Fibroblast of lung (primary cell): ENCODE results near the gene TMEM120A.

Experiments used
- EZH2 ChIP-seq: IDR thresholded peaks from 2 replicates; pipeline ENCODE4 v1.5.1; 2012; ENCODE audit warnings: low read length, control low read depth, mild to moderate bottlenecking; ENCODE audit errors: missing control alignments
- TF ChIP-seq, protein P1 (sequence below), 2 donors: IDR thresholded peaks in 1 of 2; conservative IDR thresholded peaks in 1 of 2; 1 replicate in 1 of 2; 2 replicates in 1 of 2; pipeline ENCODE4 v1.5.1; 2011 to 2012; ENCODE audit warnings: low read length in 2 of 2, control low read depth in 1 of 2, inconsistent platforms in 1 of 2, low read depth in 1 of 2, mild to moderate bottlenecking in 1 of 2

DNA sequence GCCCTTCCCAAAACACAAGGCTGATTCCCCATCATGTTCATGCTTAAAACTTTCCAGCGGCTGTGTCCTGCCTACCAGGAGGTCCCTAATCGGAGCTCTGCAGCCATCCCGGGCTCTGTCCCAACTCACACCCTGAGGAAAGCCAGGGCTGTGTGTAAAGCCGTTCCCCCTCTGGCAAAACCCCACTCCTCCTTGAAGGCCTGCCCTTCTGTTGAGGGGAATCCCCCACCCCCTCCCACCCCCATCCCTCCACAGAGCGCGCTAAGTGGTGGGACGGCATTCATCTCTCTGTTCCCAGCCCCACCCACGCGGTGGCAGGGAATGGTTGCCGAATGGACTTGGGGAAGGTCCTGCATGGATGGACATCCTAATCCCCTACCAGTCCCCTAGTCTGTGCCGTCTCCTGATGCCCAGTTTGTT lies 667 bp upstream of the TMEM120A start:
- TF ChIP-seq, protein P1, sequence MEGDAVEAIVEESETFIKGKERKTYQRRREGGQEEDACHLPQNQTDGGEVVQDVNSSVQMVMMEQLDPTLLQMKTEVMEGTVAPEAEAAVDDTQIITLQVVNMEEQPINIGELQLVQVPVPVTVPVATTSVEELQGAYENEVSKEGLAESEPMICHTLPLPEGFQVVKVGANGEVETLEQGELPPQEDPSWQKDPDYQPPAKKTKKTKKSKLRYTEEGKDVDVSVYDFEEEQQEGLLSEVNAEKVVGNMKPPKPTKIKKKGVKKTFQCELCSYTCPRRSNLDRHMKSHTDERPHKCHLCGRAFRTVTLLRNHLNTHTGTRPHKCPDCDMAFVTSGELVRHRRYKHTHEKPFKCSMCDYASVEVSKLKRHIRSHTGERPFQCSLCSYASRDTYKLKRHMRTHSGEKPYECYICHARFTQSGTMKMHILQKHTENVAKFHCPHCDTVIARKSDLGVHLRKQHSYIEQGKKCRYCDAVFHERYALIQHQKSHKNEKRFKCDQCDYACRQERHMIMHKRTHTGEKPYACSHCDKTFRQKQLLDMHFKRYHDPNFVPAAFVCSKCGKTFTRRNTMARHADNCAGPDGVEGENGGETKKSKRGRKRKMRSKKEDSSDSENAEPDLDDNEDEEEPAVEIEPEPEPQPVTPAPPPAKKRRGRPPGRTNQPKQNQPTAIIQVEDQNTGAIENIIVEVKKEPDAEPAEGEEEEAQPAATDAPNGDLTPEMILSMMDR (conservative IDR thresholded peaks at IDR 0.05 in 1 of 2, IDR thresholded peaks at IDR 0.05 in 1 of 2; ENCODE audit: low read depth in 1 of 2, low read length in 2 of 2), result no peak
- TF ChIP-seq EZH2, result no peak
